GM19239 (cell line): ENCODE measurements around the gene PRR3.

Source experiments
- DNase-seq: peaks from one replicate; pipeline ENCODE4 v3.0.0; 2011; ENCODE audit warnings: low spot score; ENCODE audit not compliant: insufficient read length
- FAIRE-seq: peaks from 2 replicates; lab custom pipeline; 2011; peaks lifted over from hg19 to GRCh38; lab: Jason Lieb, UNC

Gene PRR3

GRCh38 chr6:30568245-30568644, 11.2 kb downstream of the PRR3 start:
- DNase-seq (no peak), FAIRE-seq (no peak)

GRCh38 chr6:30570263-30570662, 13.2 kb downstream of the PRR3 start:
- FAIRE-seq (no peak), DNase-seq (no peak)

- DNase-seq = no peak
Observed at GRCh38 chr6:30570740-30571074, 13.6 kb downstream of the PRR3 start.

GRCh38 chr6:30571075-30571761, 14.1 kb downstream of the PRR3 start, which contains the start of gene ABCF1:
Gene ABCF1, plus strand, starts transcription at chr6:30571442. Its CDS starts 46 bp downstream, at chr6:30571488.
- FAIRE-seq (peak; percentile 97), DNase-seq (peak; percentile 90)

More at GRCh38 chr6:30570740-30571074, 13.6 kb downstream of the PRR3 start:
- peak; percentile 23 for FAIRE-seq

- no peak for DNase-seq
- no peak for FAIRE-seq
Observed at GRCh38 chr6:30571762-30572082, 14.6 kb downstream of the PRR3 start.

GRCh38 chr6:30572148-30572547, 15.1 kb downstream of the PRR3 start:
- DNase-seq (no peak), FAIRE-seq (no peak)

- DNase-seq (no peak), FAIRE-seq (no peak)
Observed at GRCh38 chr6:30573113-30573512, 16.0 kb downstream of the PRR3 start.

- no peak for FAIRE-seq
- DNase-seq = no peak
Observed at GRCh38 chr6:30578051-30578450, 21.0 kb downstream of the PRR3 start.

- DNase-seq (no peak), FAIRE-seq (no peak)
Observed at GRCh38 chr6:30583921-30584320, 26.8 kb downstream of the PRR3 start.

GRCh38 chr6:30589754-30590358, 32.8 kb downstream of the PRR3 start:
- DNase-seq (no peak), FAIRE-seq (no peak)

- DNase-seq (no peak), FAIRE-seq (no peak)
Observed at GRCh38 chr6:30590509-30590908, 33.4 kb downstream of the PRR3 start.

- no peak for FAIRE-seq
- DNase-seq = no peak
Observed at GRCh38 chr6:30591008-30591407, 33.9 kb downstream of the PRR3 start.

- FAIRE-seq = no peak
- no peak for DNase-seq
Observed at GRCh38 chr6:30592287-30592686, 35.2 kb downstream of the PRR3 start.

GRCh38 chr6:30597315-30598144, 40.4 kb downstream of the PRR3 start:
- FAIRE-seq (peak; percentile 83), DNase-seq (peak; percentile 71)

- FAIRE-seq (no peak), DNase-seq (no peak)
Observed at GRCh38 chr6:30598912-30599624, 42.0 kb downstream of the PRR3 start.

GRCh38 chr6:30599625-30600324, 42.7 kb downstream of the PRR3 start:
- no peak for DNase-seq
- FAIRE-seq = no peak

- DNase-seq = no peak
- no peak for FAIRE-seq
Observed at GRCh38 chr6:30600451-30600961, 43.4 kb downstream of the PRR3 start.

GRCh38 chr6:30601436-30601814, 44.3 kb downstream of the PRR3 start:
- FAIRE-seq = no peak
- DNase-seq = no peak

- FAIRE-seq = no peak
- no peak for DNase-seq
Observed at GRCh38 chr6:30601815-30602641, 44.9 kb downstream of the PRR3 start.
